ENCODE results near the gene NOP53.
A peak's percentile ranks its signal among the peaks of the same experiment; 100 is the strongest.
"Not testable (repeated sequence)": the region's sequence is repeated elsewhere in the genome, so short reads cannot be mapped to it uniquely, and the experiment has no call there.

The NOP53 gene

GRCh38 chr19:47776568-47776967, 31.2 kb downstream of the NOP53 start:
- no peak overlapping the region for H3K4me2 ChIP-seq (ENCODE audit: low read depth, low read length, poor library complexity, severe bottlenecking)
- no peak overlapping the region for H3K4me3 ChIP-seq (ENCODE audit: low read length, poor library complexity, severe bottlenecking)
- H3K9ac ChIP-seq (ENCODE audit: low read depth, low read length, poor library complexity, severe bottlenecking): no peak overlapping the region
- peaks cover 39% of the 10 kb centered on the region for H3K79me2 ChIP-seq (ENCODE audit: insufficient read depth, low read length)
- H3K36me3 ChIP-seq (ENCODE audit: insufficient read depth, low read length): no peaks in the 10 kb centered on the region; the same call in 1 of the 2 replicates
- H3F3A ChIP-seq (ENCODE audit: low read depth): no peaks in the 10 kb centered on the region
- no peaks in the 10 kb centered on the region for H3K9me2 ChIP-seq (replicated peaks; ENCODE audit: low read depth, low read length)
- H3K4me1 ChIP-seq (ENCODE audit: insufficient read depth, low read length, poor library complexity, severe bottlenecking): peaks cover 18% of the 10 kb centered on the region
- no peaks in the 10 kb centered on the region for H3K9me3 ChIP-seq (ENCODE audit: insufficient read depth, low read depth, low read length)
- H4K20me1 ChIP-seq (ENCODE audit: insufficient read depth, low read length, poor library complexity, severe bottlenecking): peaks cover 20% of the 10 kb centered on the region
- TF ChIP-seq EZH2phosphoT487 (IDR thresholded peaks at IDR 0.05; ENCODE audit: borderline replicate concordance): no peak
- no peak for TF ChIP-seq CTCF (conservative IDR thresholded peaks at IDR 0.05; ENCODE audit: low read length)
- H2AFZ ChIP-seq (ENCODE audit: low read length): no peak overlapping the region
- H3K27me3 ChIP-seq (ENCODE audit: insufficient read depth, low read length, poor library complexity, severe bottlenecking): no peaks in the 10 kb centered on the region

GRCh38 chr19:47777245-47778048, 32.1 kb downstream of the NOP53 start:
- Histone ChIP-seq H3K9ac (ENCODE audit: low read depth, low read length, poor library complexity, severe bottlenecking) (peak overlapping the region; percentile 97), H3K4me2 (ENCODE audit: low read depth, low read length, poor library complexity, severe bottlenecking) (peak overlapping the region; percentile 95), H3K4me1 (ENCODE audit: insufficient read depth, low read length, poor library complexity, severe bottlenecking) (peaks cover 18% of the 10 kb centered on the region), H3K4me3 (ENCODE audit: low read length, poor library complexity, severe bottlenecking) (peak overlapping the region; percentile 82), H4K20me1 (ENCODE audit: insufficient read depth, low read length, poor library complexity, severe bottlenecking) (peaks cover 20% of the 10 kb centered on the region), H3K79me2 (ENCODE audit: insufficient read depth, low read length) (peaks cover 39% of the 10 kb centered on the region), H2AFZ (ENCODE audit: low read length) (peak overlapping the region; percentile 82; the same call in 1 of the 2 replicates)
- H3K9me3 ChIP-seq (ENCODE audit: insufficient read depth, low read depth, low read length); H3K36me3 ChIP-seq (ENCODE audit: insufficient read depth, low read length); H3F3A ChIP-seq (ENCODE audit: low read depth); H3K9me2 ChIP-seq (replicated peaks; ENCODE audit: low read depth, low read length); H3K27me3 ChIP-seq (ENCODE audit: insufficient read depth, low read length, poor library complexity, severe bottlenecking): not testable (repeated sequence)

GRCh38 chr19:47778049-47778953, 33.0 kb downstream of the NOP53 start, which contains the start of gene SELENOW:
TSS of gene SELENOW (plus strand) at chr19:47778703. CDS start at chr19:47778786, 83 bp downstream.
- Histone ChIP-seq H3K79me2 (ENCODE audit: insufficient read depth, low read length) (peaks cover 39% of the 10 kb centered on the region), H3K27me3 (ENCODE audit: insufficient read depth, low read length, poor library complexity, severe bottlenecking) (no peaks in the 10 kb centered on the region), H4K20me1 (ENCODE audit: insufficient read depth, low read length, poor library complexity, severe bottlenecking) (peaks cover 20% of the 10 kb centered on the region), H3K9ac (ENCODE audit: low read depth, low read length, poor library complexity, severe bottlenecking) (peak within 1 kb of the TSS; percentile 97), H3F3A (ENCODE audit: low read depth) (no peaks in the 10 kb centered on the region), H3K4me1 (ENCODE audit: insufficient read depth, low read length, poor library complexity, severe bottlenecking) (peaks cover 18% of the 10 kb centered on the region), H3K36me3 (ENCODE audit: insufficient read depth, low read length) (no peaks in the 10 kb centered on the region; the same call in 1 of the 2 replicates), H2AFZ (ENCODE audit: low read length) (peak within 1 kb of the TSS; percentile 82), H3K4me3 (ENCODE audit: low read length, poor library complexity, severe bottlenecking) (peak within 1 kb of the TSS; percentile 82), H3K9me2 (replicated peaks; ENCODE audit: low read depth, low read length) (no peaks in the 10 kb centered on the region), H3K4me2 (ENCODE audit: low read depth, low read length, poor library complexity, severe bottlenecking) (peak within 1 kb of the TSS; percentile 95), H3K9me3 (ENCODE audit: insufficient read depth, low read depth, low read length) (no peaks in the 10 kb centered on the region)
- no peak for TF ChIP-seq EZH2phosphoT487 (IDR thresholded peaks at IDR 0.05; ENCODE audit: borderline replicate concordance)
- TF ChIP-seq CTCF (conservative IDR thresholded peaks at IDR 0.05; ENCODE audit: low read length): no peak
